Large intestine (tissue), 12 donors: ENCODE results near the gene GMPR2. TPM values are rescaled to one million over a fixed set of nuclear protein-coding genes. Genes with fewer than 3 reads are reported as not detected.

Experiments
- DNase-seq, 2 donors: peaks; one replicate each; pipeline versions ENCODE4 v3.0.0 to v3.0.0-alpha.2; 2013
- H3K27ac ChIP-seq: one replicate; pipeline ENCODE4 v1.5.1; 2013; ENCODE audit warnings: low read length
- H3K27me3 ChIP-seq: 2 replicates; pipeline ENCODE4 v1.6.1; 2013; ENCODE audit warnings: low read length; ENCODE audit not compliant: control insufficient read depth, insufficient read depth
- H3K36me3 ChIP-seq: 2 replicates; pipeline ENCODE4 v1.6.1; 2013; ENCODE audit warnings: low read length; ENCODE audit not compliant: control insufficient read depth, insufficient read depth
- H3K4me1 ChIP-seq: one replicate; pipeline ENCODE4 v1.6.1; 2013; ENCODE audit warnings: low read length; ENCODE audit not compliant: control insufficient read depth, insufficient read depth
- H3K4me3 ChIP-seq: one replicate; pipeline ENCODE4 v1.5.1; 2013; ENCODE audit warnings: low read length
- H3K9me3 ChIP-seq: one replicate; pipeline ENCODE4 v1.6.1; 2013; ENCODE audit warnings: mild to moderate bottlenecking, low read depth, low read length, moderate library complexity; ENCODE audit not compliant: control insufficient read depth
- WGBS: methylation state at CpG from one replicate; pipeline ENCODE4 v1.1.5; 2013; ENCODE audit warnings: low lambda C conversion rate; ENCODE audit not compliant: insufficient coverage; 5-methylcytosine and 5-hydroxymethylcytosine counted together
- long read RNA-seq, 11 donors: transcript quantifications; one replicate each; lab custom pipeline, GENCODE V29; 2026
- polyA plus RNA-seq: library from polyadenylated mRNA; unstranded; fragments of 120-200 nt; gene quantifications from one replicate; pipeline ENCODE4 v1.2.1, GENCODE V29; 2013

The GMPR2 gene
- polyA plus RNA-seq = 85.9 TPM
- long read RNA-seq, donor 1, transcript GMPR2-203 (10 exons, 1,652 nt) = minor isoform, 7 of 43 reads
- long read RNA-seq, donor 1, transcript GMPR2-207 (2 exons, 469 nt) = major isoform, 23 of 43 reads
- long read RNA-seq, donor 1, transcript GMPR2-202 (10 exons, 1,972 nt) = minor isoform, 6 of 43 reads
- long read RNA-seq, donor 1, partial matches to known transcripts = 0 of 43 reads
- long read RNA-seq, donor 1, other reads (novel, unspliced or antisense) = 0 of 43 reads
- long read RNA-seq, donor 2, transcript GMPR2-207 (2 exons, 469 nt) = major isoform, 34 of 123 reads
- long read RNA-seq, donor 2, transcript GMPR2-203 (10 exons, 1,652 nt) = minor isoform, 13 of 123 reads
- long read RNA-seq, donor 2, partial matches to known transcripts = 54 of 123 reads
- long read RNA-seq, donor 2, other reads (novel, unspliced or antisense) = 9 of 123 reads
- long read RNA-seq, donor 3 = 0 reads
- long read RNA-seq, donor 4, transcript GMPR2-207 (2 exons, 469 nt) = major isoform, 10 of 13 reads
- long read RNA-seq, donor 4, partial matches to known transcripts = 0 of 13 reads
- long read RNA-seq, donor 4, other reads (novel, unspliced or antisense) = 0 of 13 reads
- long read RNA-seq, donor 5, transcript GMPR2-207 (2 exons, 469 nt) = major isoform, 16 of 37 reads
- long read RNA-seq, donor 5, partial matches to known transcripts = 5 of 37 reads
- long read RNA-seq, donor 5, other reads (novel, unspliced or antisense) = 0 of 37 reads
- long read RNA-seq, donor 6, transcript GMPR2-203 (10 exons, 1,652 nt) = minor isoform, 7 of 45 reads
- long read RNA-seq, donor 6, transcript GMPR2-223 (10 exons, 1,893 nt) = minor isoform, 7 of 45 reads
- long read RNA-seq, donor 6, transcript GMPR2-207 (2 exons, 469 nt) = major isoform, 20 of 45 reads
- long read RNA-seq, donor 6, transcript GMPR2-202 (10 exons, 1,972 nt) = minor isoform, 5 of 45 reads
- long read RNA-seq, donor 6, partial matches to known transcripts = 5 of 45 reads
- long read RNA-seq, donor 6, other reads (novel, unspliced or antisense) = 0 of 45 reads
- long read RNA-seq, donor 7, transcript GMPR2-203 (10 exons, 1,652 nt) = minor isoform, 5 of 21 reads
- long read RNA-seq, donor 7, transcript GMPR2-207 (2 exons, 469 nt) = major isoform, 8 of 21 reads
- long read RNA-seq, donor 7, partial matches to known transcripts = 5 of 21 reads
- long read RNA-seq, donor 7, other reads (novel, unspliced or antisense) = 0 of 21 reads
- long read RNA-seq, donor 8, transcript GMPR2-207 (2 exons, 469 nt) = major isoform, 42 of 76 reads
- long read RNA-seq, donor 8, transcript GMPR2-203 (10 exons, 1,652 nt) = minor isoform, 8 of 76 reads
- long read RNA-seq, donor 8, transcript GMPR2-223 (10 exons, 1,893 nt) = minor isoform, 11 of 76 reads
- long read RNA-seq, donor 8, partial matches to known transcripts = 7 of 76 reads
- long read RNA-seq, donor 8, other reads (novel, unspliced or antisense) = 0 of 76 reads
- long read RNA-seq, donor 9, transcript GMPR2-204 (9 exons, 1,864 nt) = minor isoform, 6 of 52 reads
- long read RNA-seq, donor 9, transcript GMPR2-203 (10 exons, 1,652 nt) = minor isoform, 9 of 52 reads
- long read RNA-seq, donor 9, transcript GMPR2-207 (2 exons, 469 nt) = major isoform, 29 of 52 reads
- long read RNA-seq, donor 9, partial matches to known transcripts = 0 of 52 reads
- long read RNA-seq, donor 9, other reads (novel, unspliced or antisense) = 0 of 52 reads
- long read RNA-seq, donor 10, transcript GMPR2-204 (9 exons, 1,864 nt) = minor isoform, 6 of 77 reads
- long read RNA-seq, donor 10, transcript GMPR2-207 (2 exons, 469 nt) = major isoform, 23 of 77 reads
- long read RNA-seq, donor 10, transcript GMPR2-223 (10 exons, 1,893 nt) = minor isoform, 8 of 77 reads
- long read RNA-seq, donor 10, transcript GMPR2-203 (10 exons, 1,652 nt) = minor isoform, 9 of 77 reads
- long read RNA-seq, donor 10, partial matches to known transcripts = 27 of 77 reads
- long read RNA-seq, donor 10, other reads (novel, unspliced or antisense) = 0 of 77 reads
- long read RNA-seq, donor 11, transcript GMPR2-223 (10 exons, 1,893 nt) = minor isoform, 6 of 23 reads
- long read RNA-seq, donor 11, transcript GMPR2-207 (2 exons, 469 nt) = major isoform, 11 of 23 reads
- long read RNA-seq, donor 11, partial matches to known transcripts = 0 of 23 reads
- long read RNA-seq, donor 11, other reads (novel, unspliced or antisense) = 0 of 23 reads

- DNase-seq = no peak
- H3K4me3 ChIP-seq = peak within 1 kb of the TSS; percentile 62
- no peaks in the 10 kb centered on the region for H3K27me3 ChIP-seq
- H3K4me1 ChIP-seq = peaks cover 12% of the 10 kb centered on the region
- no peaks in the 10 kb centered on the region for H3K9me3 ChIP-seq
- WGBS = 0% methylated on average over 1 of the region's 38 CpGs
- peaks cover 33% of the 10 kb centered on the region for H3K36me3 ChIP-seq
- H3K27ac ChIP-seq = peak within 1 kb of the TSS; percentile 75
Measured at GRCh38 chr14:24232645-24233537, at the start of gene GMPR2. GMPR2 (plus strand) TSS chr14:24232929; CDS start chr14:24233254, 325 bp downstream.

- no peaks in the 10 kb centered on the region for H3K9me3 ChIP-seq
- WGBS = no CpG with 5 or more reads among the region's 15 CpGs
- H3K4me1 ChIP-seq = peaks cover 48% of the 10 kb centered on the region
- no peak overlapping the region for H3K27ac ChIP-seq
- no peak overlapping the region for H3K4me3 ChIP-seq
- no peak for DNase-seq
- no peaks in the 10 kb centered on the region for H3K27me3 ChIP-seq
- peaks cover 94% of the 10 kb centered on the region for H3K36me3 ChIP-seq
Measured at GRCh38 chr14:24183014-24183481, 49.7 kb upstream of the GMPR2 start.

GRCh38 chr14:24184104-24184970, 48.4 kb upstream of the GMPR2 start:
- Histone ChIP-seq H3K4me1 (peaks cover 35% of the 10 kb centered on the region), H3K27me3 (no peaks in the 10 kb centered on the region), H3K36me3 (peaks cover 81% of the 10 kb centered on the region), H3K9me3 (peaks cover 3% of the 10 kb centered on the region), H3K27ac (no peak overlapping the region), H3K4me3 (no peak overlapping the region)
- WGBS = no CpG with 5 or more reads among the region's 19 CpGs
- no peak for DNase-seq

DNA sequence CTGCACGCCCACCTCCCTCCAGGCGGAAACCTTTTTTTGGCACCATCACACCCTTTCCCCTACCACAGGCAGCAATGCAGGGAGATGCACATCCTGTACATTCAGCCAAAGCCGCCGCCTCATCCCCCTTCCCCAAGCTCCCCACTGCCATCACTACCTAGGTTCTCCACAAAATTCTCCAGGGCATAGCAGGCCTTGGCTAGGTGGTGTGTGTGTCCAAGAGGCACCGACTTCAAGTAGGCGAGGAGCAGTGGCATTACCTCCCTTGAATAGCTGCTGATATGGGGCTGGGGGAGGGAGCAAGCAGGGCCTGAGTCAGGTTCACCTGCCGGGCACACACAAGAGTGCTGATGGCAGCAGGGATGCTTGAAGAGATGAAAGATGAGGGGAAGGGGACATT, 47.7 kb upstream of the GMPR2 start:
- H3K27me3 ChIP-seq = no peaks in the 10 kb centered on the region
- WGBS = 100% methylated on average over 1 of the region's 7 CpGs
- H3K4me1 ChIP-seq = peaks cover 28% of the 10 kb centered on the region
- H3K27ac ChIP-seq = no peak overlapping the region
- H3K36me3 ChIP-seq = peaks cover 81% of the 10 kb centered on the region
- H3K4me3 ChIP-seq = no peak overlapping the region
- no peak for DNase-seq
- peaks cover 3% of the 10 kb centered on the region for H3K9me3 ChIP-seq

DNA sequence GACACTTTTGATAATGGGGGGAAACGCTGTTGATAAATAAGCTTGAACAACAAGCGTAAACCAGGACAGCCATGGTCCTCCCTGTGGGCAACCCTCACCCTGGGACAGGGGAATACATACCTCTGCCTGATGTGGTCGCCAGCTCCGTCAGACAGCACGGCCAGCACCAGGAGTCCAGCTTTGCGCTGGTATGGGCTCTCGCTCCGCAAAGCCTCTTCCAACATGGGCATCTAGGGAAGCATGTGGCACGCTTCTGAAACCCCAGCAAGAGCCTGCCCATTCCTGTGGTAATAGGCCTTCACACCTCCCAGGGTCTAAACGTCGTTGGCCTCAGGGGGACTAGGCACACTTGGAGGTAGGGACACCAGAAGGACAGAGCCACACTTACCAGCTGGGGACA, 47.0 kb upstream of the GMPR2 start:
- Histone ChIP-seq H3K27me3 (no peaks in the 10 kb centered on the region), H3K27ac (no peak overlapping the region), H3K36me3 (peaks cover 78% of the 10 kb centered on the region), H3K4me3 (no peak overlapping the region), H3K9me3 (peaks cover 3% of the 10 kb centered on the region), H3K4me1 (peaks cover 21% of the 10 kb centered on the region)
- no peak for DNase-seq
- no CpG with 5 or more reads among the region's 11 CpGs for WGBS

DNA sequence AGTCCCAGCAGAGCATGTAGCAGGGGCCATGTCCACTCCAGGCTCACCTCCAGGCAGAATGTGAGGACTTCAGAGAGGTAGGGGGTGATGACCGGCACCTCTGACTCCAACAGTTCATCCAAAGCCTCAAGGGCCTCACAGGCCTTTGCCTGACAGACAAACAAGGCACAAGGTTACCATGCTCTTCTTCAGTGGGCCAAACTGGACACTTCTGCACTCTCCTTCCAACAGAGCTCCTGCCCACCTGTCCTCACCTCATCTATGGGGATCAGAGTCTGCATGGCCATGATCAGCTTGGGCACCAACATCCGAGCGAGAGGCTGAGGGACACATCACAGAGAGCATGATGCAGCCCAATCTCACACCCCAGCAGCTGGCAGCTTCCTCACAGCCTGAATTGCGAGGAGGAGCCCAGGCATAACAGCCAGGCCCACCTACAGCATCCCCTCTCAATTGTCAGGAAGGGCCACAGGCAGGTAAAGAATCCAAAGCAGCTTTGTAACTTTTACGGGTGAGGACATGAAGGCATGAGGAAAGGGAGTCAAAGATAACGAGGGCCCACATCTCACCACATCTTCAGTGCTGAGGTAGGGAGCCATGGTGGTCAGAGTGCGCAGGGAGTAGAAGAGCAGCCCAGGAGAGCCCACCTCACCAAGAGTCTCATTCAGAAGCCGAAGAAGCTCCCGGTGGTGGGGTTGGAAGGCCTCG, 45.7 kb upstream of the GMPR2 start:
- no peak for DNase-seq
- H3K27ac ChIP-seq = no peak overlapping the region
- peaks cover 12% of the 10 kb centered on the region for H3K4me1 ChIP-seq
- no peaks in the 10 kb centered on the region for H3K27me3 ChIP-seq
- no peak overlapping the region for H3K4me3 ChIP-seq
- peaks cover 3% of the 10 kb centered on the region for H3K9me3 ChIP-seq
- WGBS = no CpG with 5 or more reads among the region's 10 CpGs
- H3K36me3 ChIP-seq = peaks cover 72% of the 10 kb centered on the region

GRCh38 chr14:24187539-24187915, 45.2 kb upstream of the GMPR2 start:
- Histone ChIP-seq H3K9me3 (peaks cover 3% of the 10 kb centered on the region), H3K4me3 (peak overlapping the region; percentile 83), H3K4me1 (peaks cover 9% of the 10 kb centered on the region), H3K36me3 (peaks cover 72% of the 10 kb centered on the region), H3K27ac (peak overlapping the region; percentile 76), H3K27me3 (no peaks in the 10 kb centered on the region)
- DNase-seq = no peak
- no CpG with 5 or more reads among the region's 2 CpGs for WGBS
